GM12874 (cell line): ENCODE data around the gene PRKAB1.

Experiments
- TF ChIP-seq, protein P1 (sequence below): IDR thresholded peaks from 2 replicates; pipeline ENCODE4 v1.5.1; 2011; ENCODE audit warnings: low read depth, mild to moderate bottlenecking, control low read depth, low read length, moderate library complexity; ENCODE audit not compliant: insufficient read depth

The PRKAB1 gene, protein sequence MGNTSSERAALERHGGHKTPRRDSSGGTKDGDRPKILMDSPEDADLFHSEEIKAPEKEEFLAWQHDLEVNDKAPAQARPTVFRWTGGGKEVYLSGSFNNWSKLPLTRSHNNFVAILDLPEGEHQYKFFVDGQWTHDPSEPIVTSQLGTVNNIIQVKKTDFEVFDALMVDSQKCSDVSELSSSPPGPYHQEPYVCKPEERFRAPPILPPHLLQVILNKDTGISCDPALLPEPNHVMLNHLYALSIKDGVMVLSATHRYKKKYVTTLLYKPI

DNA sequence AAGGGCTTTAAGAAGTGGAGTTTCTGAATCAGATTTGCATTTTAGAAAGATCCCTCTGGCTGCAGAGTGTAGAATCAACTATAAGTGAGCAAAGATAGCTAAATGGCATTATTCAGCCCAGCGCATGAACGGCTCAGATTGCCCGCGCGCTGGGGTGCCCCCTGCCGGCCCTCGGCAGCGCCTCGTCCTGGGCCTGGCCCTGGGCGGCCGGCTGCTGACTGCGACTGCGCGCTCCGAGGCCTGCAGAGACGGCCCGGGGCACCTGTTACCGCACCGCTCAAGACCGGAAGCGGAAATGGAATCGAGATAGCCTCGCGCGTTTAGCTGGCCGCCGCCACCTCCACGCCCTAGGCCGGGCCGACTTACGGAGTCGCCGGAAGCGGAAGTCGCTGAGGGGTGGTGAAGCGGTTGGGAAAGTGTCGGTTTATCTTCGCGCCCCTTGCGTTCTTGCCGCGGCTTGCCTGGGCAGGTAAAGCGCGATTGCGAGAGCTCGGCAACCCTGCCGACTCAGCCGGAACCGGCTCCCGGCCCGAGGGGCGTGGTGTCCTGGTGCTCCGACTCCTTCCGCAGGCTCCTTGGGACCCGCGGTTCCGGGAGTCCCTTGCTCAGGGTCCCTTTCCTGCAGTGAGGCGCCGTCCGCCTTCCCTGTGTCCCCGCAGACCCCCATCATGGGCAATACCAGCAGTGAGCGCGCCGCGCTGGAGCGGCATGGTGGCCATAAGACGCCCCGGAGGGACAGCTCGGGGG lies at the start of gene PRKAB1:
Gene PRKAB1, plus strand, starts transcription at position 557 of the 747 bp plus-strand sequence. Its CDS starts 112 bp downstream, at position 669.
- TF ChIP-seq, protein P1, sequence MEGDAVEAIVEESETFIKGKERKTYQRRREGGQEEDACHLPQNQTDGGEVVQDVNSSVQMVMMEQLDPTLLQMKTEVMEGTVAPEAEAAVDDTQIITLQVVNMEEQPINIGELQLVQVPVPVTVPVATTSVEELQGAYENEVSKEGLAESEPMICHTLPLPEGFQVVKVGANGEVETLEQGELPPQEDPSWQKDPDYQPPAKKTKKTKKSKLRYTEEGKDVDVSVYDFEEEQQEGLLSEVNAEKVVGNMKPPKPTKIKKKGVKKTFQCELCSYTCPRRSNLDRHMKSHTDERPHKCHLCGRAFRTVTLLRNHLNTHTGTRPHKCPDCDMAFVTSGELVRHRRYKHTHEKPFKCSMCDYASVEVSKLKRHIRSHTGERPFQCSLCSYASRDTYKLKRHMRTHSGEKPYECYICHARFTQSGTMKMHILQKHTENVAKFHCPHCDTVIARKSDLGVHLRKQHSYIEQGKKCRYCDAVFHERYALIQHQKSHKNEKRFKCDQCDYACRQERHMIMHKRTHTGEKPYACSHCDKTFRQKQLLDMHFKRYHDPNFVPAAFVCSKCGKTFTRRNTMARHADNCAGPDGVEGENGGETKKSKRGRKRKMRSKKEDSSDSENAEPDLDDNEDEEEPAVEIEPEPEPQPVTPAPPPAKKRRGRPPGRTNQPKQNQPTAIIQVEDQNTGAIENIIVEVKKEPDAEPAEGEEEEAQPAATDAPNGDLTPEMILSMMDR = peak; percentile 90

- TF ChIP-seq, protein P1 = no peak
Observed at GRCh38 chr12:119620490-119620889, 47.4 kb upstream of the PRKAB1 start.

DNA sequence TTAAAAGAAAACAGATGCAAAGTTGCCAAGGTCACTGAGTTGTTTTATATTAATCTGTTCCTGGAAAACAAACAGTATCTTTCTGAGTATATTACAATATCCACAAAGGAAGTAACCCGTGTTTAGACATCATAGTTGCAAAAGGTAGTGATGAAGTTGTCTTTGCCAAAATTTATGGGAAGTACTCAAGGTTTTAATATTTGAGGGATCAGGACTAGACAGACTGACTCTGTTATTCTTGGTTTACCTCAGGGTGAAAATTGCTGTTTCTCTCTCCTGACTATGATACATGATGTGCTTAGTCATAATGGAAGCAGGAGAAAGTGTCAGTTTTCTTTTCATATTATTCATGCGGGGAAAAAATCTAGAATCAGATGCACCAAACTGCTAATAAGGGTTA lies 46.1 kb upstream of the PRKAB1 start:
- TF ChIP-seq, protein P1 = no peak

DNA sequence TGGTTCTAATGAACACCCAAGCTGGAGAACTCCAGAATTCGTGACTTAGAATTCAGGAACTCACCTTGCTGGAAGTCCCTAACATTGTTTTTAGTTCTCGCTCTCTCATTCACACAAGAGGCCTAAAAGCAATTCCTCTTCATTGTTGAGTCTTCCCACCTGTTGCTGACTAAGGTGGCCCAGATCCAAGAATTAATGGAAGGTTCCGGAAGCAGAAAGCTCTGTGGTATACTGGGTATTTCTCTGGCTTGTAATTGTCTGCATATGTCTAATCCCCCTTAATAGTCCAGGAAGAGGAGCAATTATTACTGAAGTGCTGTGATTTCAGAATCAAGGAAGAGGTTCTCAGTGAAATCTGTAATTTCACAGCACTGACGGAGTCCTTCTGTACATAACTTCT lies 43.0 kb upstream of the PRKAB1 start:
- TF ChIP-seq, protein P1 = no peak

DNA sequence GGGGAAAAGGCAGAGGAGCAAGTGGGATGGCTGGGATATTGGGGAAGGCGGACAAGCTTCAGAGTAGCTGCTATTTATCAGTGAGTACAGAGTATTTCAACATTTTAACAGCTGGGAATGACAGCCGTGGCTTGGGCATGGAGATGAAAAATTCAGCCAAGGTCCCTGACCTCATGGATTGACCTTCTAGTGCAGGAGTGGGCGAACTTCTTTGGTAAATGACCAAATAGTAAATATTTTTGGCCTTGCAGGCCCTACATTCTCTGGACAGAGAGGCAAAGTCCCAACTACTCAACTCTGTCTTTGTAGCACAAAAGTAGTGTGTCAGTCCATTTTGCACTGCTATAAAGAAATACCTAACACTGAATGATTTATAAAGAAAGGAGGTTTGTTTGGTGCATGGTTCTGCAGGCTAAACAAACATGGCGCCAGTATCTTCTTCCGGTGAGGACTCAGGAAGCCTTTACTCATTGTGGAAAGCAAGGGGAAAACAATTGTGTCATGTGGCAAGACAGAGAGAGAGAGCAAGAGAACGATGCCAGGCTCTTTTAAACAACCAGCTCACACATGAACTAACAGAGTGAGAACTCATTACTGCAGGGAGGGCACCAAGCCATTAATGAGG lies 40.8 kb upstream of the PRKAB1 start:
- TF ChIP-seq, protein P1 = no peak

- TF ChIP-seq, protein P1 = no peak
Observed at GRCh38 chr12:119627686-119628085, 40.2 kb upstream of the PRKAB1 start.

- TF ChIP-seq, protein P1 = no peak
Observed at GRCh38 chr12:119630223-119630780, 37.6 kb upstream of the PRKAB1 start.
